DOHH2 (cell line): Measurements from ENCODE around the gene KRTAP12-4.

Experiments used
- CTCF ChIP-seq: fragments of 200-600 bp; sonication (generic); IDR thresholded peaks from one replicate; pipeline ENCODE4 v1.5.1; 2014; ENCODE audit warnings: antibody characterized with exemption, mild to moderate bottlenecking, low read depth, low read length; ENCODE audit not compliant: poor library complexity, severe bottlenecking
- EZH2phosphoT487 ChIP-seq: fragments of 200-600 bp; sonication (generic); IDR thresholded peaks from 2 replicates; pipeline ENCODE4 v1.6.1; 2017; ENCODE audit warnings: borderline replicate concordance, mild to moderate bottlenecking, antibody characterized with exemption, low read length, moderate library complexity, mixed read lengths

- TF ChIP-seq CTCF (no peak), EZH2phosphoT487 (no peak)
Observed at GRCh38 chr21:44658541-44658910, 4.1 kb upstream of the KRTAP12-4 start.
